AG09319 (cell line): ENCODE data around the gene SUCO.

Source experiments
- DNase-seq: peaks from one replicate; pipeline ENCODE4 v3.0.0-alpha.2; 2010; ENCODE audit warnings: low read depth; ENCODE audit errors: extremely low read depth
- CTCF ChIP-seq: IDR thresholded peaks from 2 replicates; pipeline ENCODE4 v1.5.1; 2011; ENCODE audit warnings: low read depth, mild to moderate bottlenecking, inconsistent platforms, low read length, moderate library complexity

The SUCO gene

GRCh38 chr1:172545396-172546004 is 12.6 kb downstream of the SUCO start:
- no peak for TF ChIP-seq CTCF
- no peak for DNase-seq

- TF ChIP-seq CTCF: no peak
- DNase-seq: no peak
These were observed 14.1 kb downstream of the SUCO start for GRCh38 chr1:172547071-172547470.

DNA sequence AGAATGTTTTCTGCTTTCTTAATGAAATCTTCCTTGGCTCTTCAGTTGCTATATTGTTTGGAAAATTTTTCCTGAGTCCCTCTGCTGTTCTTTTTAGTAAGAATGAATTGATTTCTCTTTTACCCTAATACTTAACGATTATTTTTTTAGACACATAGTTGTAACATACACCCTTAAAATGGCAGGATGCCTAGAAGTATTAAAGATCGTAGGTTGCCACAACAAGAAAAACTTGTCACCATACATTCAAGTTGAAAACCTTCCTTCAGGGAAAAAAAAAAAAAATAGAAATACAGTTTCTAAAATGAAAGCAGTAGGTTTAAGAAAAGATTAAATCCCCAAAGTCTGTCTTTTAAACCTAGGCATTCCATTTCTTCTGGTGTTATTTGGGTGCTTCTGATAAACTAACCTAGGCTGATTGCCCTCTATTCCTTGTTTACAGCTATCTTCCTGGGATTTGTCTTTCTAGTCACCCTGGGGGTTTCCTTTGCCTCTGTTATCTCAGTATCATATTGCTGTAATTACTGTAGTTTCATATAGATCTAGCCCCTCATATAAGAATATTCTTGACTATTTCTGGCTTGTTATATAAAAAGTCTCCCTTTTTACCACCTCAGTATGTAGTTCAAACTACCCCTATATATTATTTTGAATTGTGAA is 16.8 kb downstream of the SUCO start:
- TF ChIP-seq CTCF: no peak
- DNase-seq: no peak

DNA sequence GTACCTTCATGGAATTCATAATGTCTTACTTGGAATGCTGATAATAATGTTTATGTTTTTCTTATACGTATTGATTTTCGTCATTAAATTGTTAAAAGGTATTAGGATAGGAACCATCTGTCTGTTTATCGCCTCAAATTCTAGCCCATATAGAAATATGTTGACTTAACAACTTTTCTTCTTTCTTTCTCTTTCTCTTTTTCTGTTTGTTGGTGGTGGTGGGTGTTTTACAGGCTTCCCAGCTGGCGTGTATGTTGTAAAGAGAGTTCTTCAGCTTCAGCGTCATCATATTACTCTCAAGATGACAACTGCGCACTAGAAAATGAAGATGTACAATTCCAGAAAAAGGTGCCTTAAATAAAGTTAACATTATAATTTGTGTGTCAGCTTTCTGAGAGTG is 18.3 kb downstream of the SUCO start:
- TF ChIP-seq CTCF: no peak
- no peak for DNase-seq

DNA sequence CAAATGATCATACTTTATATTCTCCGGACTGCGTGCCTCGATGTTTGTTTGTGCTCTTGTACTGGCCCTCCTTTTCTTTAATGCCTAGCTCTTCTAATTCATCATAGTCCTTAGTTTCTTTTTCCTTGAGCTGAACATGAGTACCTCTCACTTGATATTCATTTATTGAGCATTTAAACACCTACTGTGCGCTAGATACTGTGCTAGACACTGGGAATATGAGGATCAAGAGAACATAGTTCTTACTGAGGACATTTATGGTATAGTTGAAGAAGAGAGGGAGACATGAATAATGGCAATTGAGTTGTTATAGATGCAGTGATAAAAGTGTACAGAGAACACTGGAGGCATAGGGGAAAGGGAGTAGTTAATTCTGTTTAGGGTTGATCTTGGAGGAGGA is 22.0 kb downstream of the SUCO start:
- DNase-seq: no peak
- no peak for TF ChIP-seq CTCF

GRCh38 chr1:172556461-172556860 is 23.5 kb downstream of the SUCO start:
- no peak for TF ChIP-seq CTCF
- no peak for DNase-seq

GRCh38 chr1:172557270-172557669 is 24.3 kb downstream of the SUCO start:
- no peak for TF ChIP-seq CTCF
- no peak for DNase-seq
